B cell (primary cell): ENCODE data around the gene DAD1. TPM values are rescaled to one million over a fixed set of nuclear protein-coding genes. Genes with fewer than 3 reads are reported as not detected.

Experiments used
- ATAC-seq: fragments of 200-7000 bp; cut with Tn5 transposase; one replicate; pipeline ENCODE4 v1.10.0; 2021; ENCODE audit warnings: low read depth, mild to moderate bottlenecking, moderate number of reproducible peaks, moderate library complexity
- CTCF ChIA-PET: fragments of 350-600 bp; sonication (Branson Sonifier 250); formaldehyde crosslinking; loops from one replicate; lab custom pipeline; 2021; ENCODE audit warnings: antibody characterized with exemption, inconsistent platforms; lab: Charles Lee
- POLR2A ChIA-PET: fragments of 350-600 bp; sonication (Branson Sonifier 250); formaldehyde crosslinking; loops from one replicate; lab custom pipeline; 2021; ENCODE audit warnings: antibody characterized with exemption; lab: Charles Lee
- DNase-seq: peaks from one replicate; pipeline ENCODE4 v3.0.0; 2013
- H2AFZ ChIP-seq: 2 replicates; pipeline ENCODE4 v1.6.1; 2012; ENCODE audit warnings: mild to moderate bottlenecking, low read depth, low read length; ENCODE audit not compliant: insufficient read depth, poor library complexity, severe bottlenecking
- H3K27ac ChIP-seq, 2 donors: 1 replicate in 1 of 2; 2 replicates in 1 of 2; pipeline ENCODE4 v1.5.1; 2012 to 2013; ENCODE audit warnings: low read length in 2 of 2, mild to moderate bottlenecking in 2 of 2, moderate library complexity in 1 of 2
- H3K27me3 ChIP-seq, 4 experiments: fragments of 200-600 bp in 1 of 4; sonication (generic) in 1 of 4; replicated peaks in 1 of 4; 1 replicate in 2 of 4; 2 replicates in 2 of 4; pipeline versions ENCODE4 v1.6.1 to v1.7.0; 2013 to 2016; ENCODE audit warnings: low read length in 3 of 4, mild to moderate bottlenecking in 2 of 4, mixed read lengths in 1 of 4, moderate library complexity in 1 of 4; ENCODE audit not compliant: insufficient read depth in 4 of 4, control insufficient read depth in 3 of 4; ENCODE audit errors: control extremely low read depth in 1 of 4
- H3K36me3 ChIP-seq, 2 experiments: replicated peaks in 1 of 2; 1 replicate in 1 of 2; 2 replicates in 1 of 2; pipeline versions ENCODE4 v1.6.1 to v1.7.1; 2013; ENCODE audit warnings: low read length in 1 of 2; ENCODE audit not compliant: insufficient read depth in 2 of 2, control insufficient read depth in 1 of 2; ENCODE audit errors: control extremely low read depth in 1 of 2, extremely low read depth in 1 of 2
- H3K4me1 ChIP-seq, 2 donors: fragments of 200-600 bp in 1 of 2; sonication (generic) in 1 of 2; 1 replicate in 1 of 2; 2 replicates in 1 of 2; pipeline versions ENCODE4 v1.5.1 to v1.6.1; 2013 to 2017; ENCODE audit warnings: low read length in 2 of 2; ENCODE audit not compliant: control insufficient read depth in 2 of 2, insufficient read depth in 2 of 2
- H3K4me2 ChIP-seq: replicated peaks from 2 replicates; pipeline ENCODE3; 2012; ENCODE audit warnings: mild to moderate bottlenecking, low read depth, low read length; ENCODE audit not compliant: poor library complexity, severe bottlenecking
- H3K4me3 ChIP-seq, 5 experiments: fragments of 200-600 bp in 1 of 5; sonication (generic) in 1 of 5; 1 replicate in 3 of 5; 2 replicates in 2 of 5; pipeline versions ENCODE4 v1.5.1 to v1.7.0; 2011 to 2016; ENCODE audit warnings: low read length in 4 of 5, mild to moderate bottlenecking in 4 of 5, low read depth in 2 of 5, control low read depth in 1 of 5, moderate library complexity in 1 of 5; ENCODE audit not compliant: insufficient read depth in 1 of 5; ENCODE audit errors: control extremely low read depth in 1 of 5, extremely low read depth in 1 of 5
- H3K79me2 ChIP-seq: fragments of 200-600 bp; sonication (generic); one replicate; pipeline ENCODE4 v1.6.0; 2016; ENCODE audit warnings: low read length; ENCODE audit not compliant: control insufficient read depth, insufficient read depth
- H3K9ac ChIP-seq: fragments of 200-600 bp; sonication (generic); 2 replicates; pipeline ENCODE4 v1.6.1; 2017; ENCODE audit warnings: mild to moderate bottlenecking, low read length, moderate library complexity
- H3K9me3 ChIP-seq, 3 donors: one replicate each; pipeline versions ENCODE4 v1.6.1 to v1.7.1; 2013; ENCODE audit warnings: low read length in 2 of 3; ENCODE audit not compliant: control insufficient read depth in 2 of 3, insufficient read depth in 1 of 3; ENCODE audit errors: control extremely low read depth in 1 of 3
- H4K20me1 ChIP-seq: 2 replicates; pipeline ENCODE4 v1.6.0; 2012; ENCODE audit warnings: mild to moderate bottlenecking, low read length; ENCODE audit not compliant: insufficient read depth, control insufficient read depth, poor library complexity, severe bottlenecking
- H3K27ac Mint-ChIP-seq: one replicate; pipeline ENCODE4 v1.8.0; 2021; ENCODE audit warnings: mixed read lengths
- H3K27me3 Mint-ChIP-seq: one replicate; pipeline ENCODE4 v1.8.0; 2021; ENCODE audit warnings: mixed read lengths
- H3K4me1 Mint-ChIP-seq: one replicate; pipeline ENCODE4 v1.8.0; 2021; ENCODE audit warnings: mixed read lengths
- H3K4me3 Mint-ChIP-seq: one replicate; pipeline ENCODE4 v1.8.0; 2021; ENCODE audit warnings: mixed read lengths
- H3K9me3 Mint-ChIP-seq: one replicate; pipeline ENCODE4 v1.8.0; 2022; ENCODE audit warnings: mixed read lengths; ENCODE audit not compliant: insufficient read depth
- EZH2 ChIP-seq: IDR thresholded peaks from 2 replicates; pipeline ENCODE4 v1.6.1; 2012; ENCODE audit warnings: borderline replicate concordance, low read depth, mild to moderate bottlenecking, moderate library complexity, low read length; ENCODE audit not compliant: insufficient read depth, poor library complexity, severe bottlenecking
- WGBS: methylation state at CpG from one replicate; pipeline ENCODE4 v1.1.5; 2013; ENCODE audit warnings: missing lambda C conversion rate; ENCODE audit not compliant: insufficient coverage; 5-methylcytosine and 5-hydroxymethylcytosine counted together
- intact Hi-C: fragments of 100-400 bp; cut with micrococcal nuclease; formaldehyde crosslinking; loops from one replicate; pipeline ENCODE4 v1.10.0; 2022
- polyA plus RNA-seq: library from polyadenylated mRNA; depleted of rRNA; stranded (reverse); fragments of >200 nt; gene quantifications from 2 replicates; pipeline ENCODE4 v1.2.3, GENCODE V29; 2012
- total RNA-seq, 2 donors: library from RNA; stranded (reverse); fragments of 120-200 nt in 1 of 2; gene quantifications; 1 replicate in 1 of 2; 2 replicates in 1 of 2; pipeline versions ENCODE4 v1.2.3 to v1.2.4, GENCODE V29; 2013 to 2022
- TF ChIP-seq, protein P1 (sequence below): fragments of 200-600 bp; IDR thresholded peaks from one replicate; pipeline ENCODE4 v1.8.0; 2022; ENCODE audit warnings: antibody characterized with exemption, mild to moderate bottlenecking

DAD1 gene
- total and polyA plus RNA-seq, 2 donors (not counting 1 experiment from before 2014, with no cell fraction given): 77.4 to 114 TPM

DNA sequence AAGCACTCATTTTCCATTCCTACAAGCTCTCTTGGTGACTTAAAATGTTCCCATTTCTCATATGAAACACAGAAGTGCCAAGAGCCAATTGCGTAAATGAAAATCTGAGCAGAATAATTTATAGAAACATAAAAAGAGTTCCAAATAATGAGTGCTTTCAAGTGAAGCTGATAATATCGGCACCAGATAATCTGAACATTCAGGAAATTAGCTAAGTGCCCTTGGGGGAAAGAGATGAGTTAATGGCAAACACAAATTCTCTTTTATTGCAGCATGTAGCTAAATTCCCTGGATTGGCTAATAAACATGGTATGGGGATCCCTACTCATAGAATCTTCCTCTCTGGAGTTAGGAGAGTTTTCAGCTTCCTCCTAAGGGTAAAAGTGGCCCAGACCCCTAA lies 46.7 kb downstream of the DAD1 start:
- Histone ChIP-seq H3K79me2 (peaks cover 23% of the 10 kb centered on the region), H3K27me3 (no peaks in the 10 kb centered on the region), H3K27ac (no peak overlapping the region), H3K9ac (no peak overlapping the region), H3K4me2 (no peak overlapping the region), H4K20me1 (no peaks in the 10 kb centered on the region), H3K4me3 (no peak overlapping the region), H3K4me1 (peaks cover 0 to 10% of the 10 kb centered on the region in 2 donors), H3K9me3 (no peaks in the 10 kb centered on the region), H3K36me3 (no peaks in the 10 kb centered on the region), H2AFZ (no peak overlapping the region)
- ATAC-seq: no peak
- TF ChIP-seq EZH2: no peak
- TF ChIP-seq, protein P1, sequence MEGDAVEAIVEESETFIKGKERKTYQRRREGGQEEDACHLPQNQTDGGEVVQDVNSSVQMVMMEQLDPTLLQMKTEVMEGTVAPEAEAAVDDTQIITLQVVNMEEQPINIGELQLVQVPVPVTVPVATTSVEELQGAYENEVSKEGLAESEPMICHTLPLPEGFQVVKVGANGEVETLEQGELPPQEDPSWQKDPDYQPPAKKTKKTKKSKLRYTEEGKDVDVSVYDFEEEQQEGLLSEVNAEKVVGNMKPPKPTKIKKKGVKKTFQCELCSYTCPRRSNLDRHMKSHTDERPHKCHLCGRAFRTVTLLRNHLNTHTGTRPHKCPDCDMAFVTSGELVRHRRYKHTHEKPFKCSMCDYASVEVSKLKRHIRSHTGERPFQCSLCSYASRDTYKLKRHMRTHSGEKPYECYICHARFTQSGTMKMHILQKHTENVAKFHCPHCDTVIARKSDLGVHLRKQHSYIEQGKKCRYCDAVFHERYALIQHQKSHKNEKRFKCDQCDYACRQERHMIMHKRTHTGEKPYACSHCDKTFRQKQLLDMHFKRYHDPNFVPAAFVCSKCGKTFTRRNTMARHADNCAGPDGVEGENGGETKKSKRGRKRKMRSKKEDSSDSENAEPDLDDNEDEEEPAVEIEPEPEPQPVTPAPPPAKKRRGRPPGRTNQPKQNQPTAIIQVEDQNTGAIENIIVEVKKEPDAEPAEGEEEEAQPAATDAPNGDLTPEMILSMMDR: no peak
- Mint-ChIP-seq H3K27me3 (no peaks in the 10 kb centered on the region), H3K4me3 (no peak overlapping the region), H3K4me1 (peaks cover 53% of the 10 kb centered on the region), H3K27ac (no peak overlapping the region), H3K9me3 (no peaks in the 10 kb centered on the region)
- DNase-seq: no peak
- POLR2A ChIA-PET: no interaction called here
- CTCF ChIA-PET: interaction anchor here (1.0 to 2.5 kb wide), 6 partner anchors 10 to 161 kb away, joined by 4 to 13 read pairs (median 4); no protein-coding TSS in a partner anchor
- intact Hi-C loops: loop anchor here (5.0 kb wide), 1 partner anchor 35 kb away; no protein-coding TSS in a partner anchor
- WGBS: no CpG with 5 or more reads among the region's 2 CpGs

DNA sequence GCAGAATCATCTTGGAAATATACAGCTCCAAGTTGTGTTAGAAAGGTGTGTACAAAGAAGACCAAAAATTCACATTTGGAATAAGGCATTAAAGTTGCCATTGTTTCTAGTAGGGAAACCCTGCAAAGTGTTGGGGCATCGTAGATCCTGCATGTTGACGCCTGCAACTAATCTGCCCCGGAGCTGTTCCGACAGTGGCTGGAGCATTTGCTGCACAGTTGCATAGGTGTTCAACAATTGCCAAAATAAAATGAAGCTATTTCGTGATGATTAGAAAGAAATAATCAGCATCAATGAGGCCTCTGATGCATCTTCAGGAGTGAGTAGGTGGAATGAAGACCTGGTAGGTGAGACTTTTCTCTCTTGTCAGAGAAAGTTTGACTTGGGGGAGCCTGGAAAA lies 47.3 kb downstream of the DAD1 start:
- Histone ChIP-seq H3K9ac (no peak overlapping the region), H3K27me3 (no peaks in the 10 kb centered on the region), H3K4me1 (peaks cover 0 to 15% of the 10 kb centered on the region in 2 donors), H3K27ac (no peak overlapping the region), H4K20me1 (no peaks in the 10 kb centered on the region), H3K9me3 (no peaks in the 10 kb centered on the region), H3K36me3 (no peaks in the 10 kb centered on the region), H2AFZ (no peak overlapping the region), H3K4me2 (no peak overlapping the region), H3K4me3 (no peak overlapping the region), H3K79me2 (peaks cover 30% of the 10 kb centered on the region)
- ATAC-seq (no peak), DNase-seq (no peak)
- CTCF ChIA-PET: interaction anchor here (0.9 to 2.5 kb wide), 8 partner anchors 8 to 318 kb away, joined by 3 to 13 read pairs (median 4); no protein-coding TSS in a partner anchor
- no peaks in the 10 kb centered on the region for H3K27me3 Mint-ChIP-seq
- H3K27ac Mint-ChIP-seq: no peak overlapping the region
- intact Hi-C loops: loop anchor here (5.0 kb wide), 1 partner anchor 34 kb away; no protein-coding TSS in a partner anchor
- no peak overlapping the region for H3K4me3 Mint-ChIP-seq
- no peaks in the 10 kb centered on the region for H3K9me3 Mint-ChIP-seq
- WGBS: 100% methylated on average over 5 of the region's 5 CpGs
- TF ChIP-seq, protein P1: no peak
- no peak for TF ChIP-seq EZH2
- POLR2A ChIA-PET: no interaction called here
- peaks cover 57% of the 10 kb centered on the region for H3K4me1 Mint-ChIP-seq
